ENCODE results near the gene ITIH4. TPM values are rescaled to one million over a fixed set of nuclear protein-coding genes. Genes with fewer than 3 reads are reported as not detected.

Gene ITIH4
- total RNA-seq, 2 experiments from 2014 or later = 35.8 to 40.4 TPM

DNA sequence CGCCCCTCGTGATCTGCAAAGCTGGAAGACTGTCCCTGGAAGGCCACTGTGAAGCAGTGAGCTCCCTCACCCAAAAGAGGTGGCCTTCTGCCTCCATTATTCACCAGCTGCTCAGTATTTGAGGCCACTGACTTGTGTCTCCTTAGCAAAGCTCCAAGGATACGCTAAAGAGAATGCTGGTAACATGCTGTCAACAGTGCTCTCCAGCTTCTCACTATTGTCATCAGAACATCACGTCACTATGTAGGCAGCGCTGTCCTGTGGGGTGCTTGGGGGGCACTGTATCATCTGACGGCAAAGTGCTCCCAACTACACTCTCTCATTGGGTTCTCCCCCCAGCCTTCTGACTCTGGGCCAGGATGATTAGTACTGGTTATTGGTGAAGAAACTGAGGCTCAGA is 14.3 kb downstream of the ITIH4 start:
- TF ChIP-seq, protein P1, sequence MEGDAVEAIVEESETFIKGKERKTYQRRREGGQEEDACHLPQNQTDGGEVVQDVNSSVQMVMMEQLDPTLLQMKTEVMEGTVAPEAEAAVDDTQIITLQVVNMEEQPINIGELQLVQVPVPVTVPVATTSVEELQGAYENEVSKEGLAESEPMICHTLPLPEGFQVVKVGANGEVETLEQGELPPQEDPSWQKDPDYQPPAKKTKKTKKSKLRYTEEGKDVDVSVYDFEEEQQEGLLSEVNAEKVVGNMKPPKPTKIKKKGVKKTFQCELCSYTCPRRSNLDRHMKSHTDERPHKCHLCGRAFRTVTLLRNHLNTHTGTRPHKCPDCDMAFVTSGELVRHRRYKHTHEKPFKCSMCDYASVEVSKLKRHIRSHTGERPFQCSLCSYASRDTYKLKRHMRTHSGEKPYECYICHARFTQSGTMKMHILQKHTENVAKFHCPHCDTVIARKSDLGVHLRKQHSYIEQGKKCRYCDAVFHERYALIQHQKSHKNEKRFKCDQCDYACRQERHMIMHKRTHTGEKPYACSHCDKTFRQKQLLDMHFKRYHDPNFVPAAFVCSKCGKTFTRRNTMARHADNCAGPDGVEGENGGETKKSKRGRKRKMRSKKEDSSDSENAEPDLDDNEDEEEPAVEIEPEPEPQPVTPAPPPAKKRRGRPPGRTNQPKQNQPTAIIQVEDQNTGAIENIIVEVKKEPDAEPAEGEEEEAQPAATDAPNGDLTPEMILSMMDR (IDR thresholded peaks at IDR 0.05) = no peak

DNA sequence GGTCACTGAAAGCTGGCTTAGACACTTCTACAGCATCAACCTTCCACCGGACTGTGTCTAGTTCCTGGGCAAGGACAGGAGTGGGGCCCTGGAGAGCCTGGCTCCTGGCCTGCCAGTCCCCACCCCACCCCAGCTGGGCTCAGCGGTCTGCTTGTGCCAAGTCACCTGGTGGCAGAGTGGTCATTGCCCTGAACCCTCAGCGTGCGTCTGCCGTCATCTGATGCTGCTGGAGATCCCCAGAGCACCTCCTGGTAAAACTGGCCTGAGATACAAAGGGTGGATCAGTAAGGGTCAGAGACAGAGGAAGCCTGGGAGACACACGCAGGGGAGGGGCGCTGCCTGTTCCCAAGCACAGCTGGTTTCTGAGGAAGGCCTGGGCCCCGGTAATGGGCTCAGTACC is 16.7 kb downstream of the ITIH4 start:
- Mint-ChIP-seq H3K36me3 (ENCODE audit: low read depth) (no peaks in the 10 kb centered on the region), H3K9me3 (no peaks in the 10 kb centered on the region), H3K4me3 (no peak overlapping the region), H3K4me1 (ENCODE audit: low read depth) (peaks cover 12% of the 10 kb centered on the region), H3K27me3 (no peaks in the 10 kb centered on the region), H3K27ac (no peak overlapping the region)
- H3K27me3 ChIP-seq (ENCODE audit: control insufficient read depth in 1 of 2, insufficient read depth in 2 of 2, low read length in 2 of 2) = no peaks in the 10 kb centered on the region
- ChIA-PET POLR2A (no interaction called here), CTCF (no interaction called here)
- ATAC-seq (ENCODE audit: poor library complexity) (no peak), DNase-seq (no peak)
- no peaks in the 10 kb centered on the region for H3K4me1 ChIP-seq (ENCODE audit: insufficient read depth, low read length)
- TF ChIP-seq, protein P1 (IDR thresholded peaks at IDR 0.05) = no peak
- H3K27ac ChIP-seq (ENCODE audit: low read depth in 1 of 2, low read length in 2 of 2) = no peak overlapping the region
- H3K4me3 ChIP-seq (ENCODE audit: low read length) = no peak overlapping the region
- H3K9me3 ChIP-seq (ENCODE audit: control insufficient read depth in 1 of 2, insufficient read depth in 1 of 2, low read length in 2 of 2) = no peaks in the 10 kb centered on the region
- no peaks in the 10 kb centered on the region for H3K36me3 ChIP-seq (ENCODE audit: insufficient read depth, low read length)
- intact Hi-C loops (cut with DNase I, micrococcal nuclease) = no loop called here

More for the DNA sequence above, 14.3 kb downstream of the ITIH4 start:
- Histone ChIP-seq H3K27ac (ENCODE audit: low read depth in 1 of 2, low read length in 2 of 2) (no peak overlapping the region), H3K36me3 (ENCODE audit: insufficient read depth, low read length) (no peaks in the 10 kb centered on the region), H3K27me3 (ENCODE audit: control insufficient read depth in 1 of 2, insufficient read depth in 2 of 2, low read length in 2 of 2) (no peaks in the 10 kb centered on the region), H3K4me1 (ENCODE audit: insufficient read depth, low read length) (no peaks in the 10 kb centered on the region), H3K9me3 (ENCODE audit: control insufficient read depth in 1 of 2, insufficient read depth in 1 of 2, low read length in 2 of 2) (no peaks in the 10 kb centered on the region), H3K4me3 (ENCODE audit: low read length) (no peak overlapping the region)
- no peaks in the 10 kb centered on the region for H3K27me3 Mint-ChIP-seq
- no peak overlapping the region for H3K4me3 Mint-ChIP-seq
- ATAC-seq (ENCODE audit: poor library complexity) = no peak
- no peak overlapping the region for H3K27ac Mint-ChIP-seq
- H3K9me3 Mint-ChIP-seq = no peaks in the 10 kb centered on the region
- intact Hi-C loops (cut with DNase I, micrococcal nuclease) = no loop called here
- peaks cover 4% of the 10 kb centered on the region for H3K36me3 Mint-ChIP-seq (ENCODE audit: low read depth)
- POLR2A ChIA-PET = no interaction called here
- no peak for DNase-seq
- H3K4me1 Mint-ChIP-seq (ENCODE audit: low read depth) = no peaks in the 10 kb centered on the region
- CTCF ChIA-PET = no interaction called here

DNA sequence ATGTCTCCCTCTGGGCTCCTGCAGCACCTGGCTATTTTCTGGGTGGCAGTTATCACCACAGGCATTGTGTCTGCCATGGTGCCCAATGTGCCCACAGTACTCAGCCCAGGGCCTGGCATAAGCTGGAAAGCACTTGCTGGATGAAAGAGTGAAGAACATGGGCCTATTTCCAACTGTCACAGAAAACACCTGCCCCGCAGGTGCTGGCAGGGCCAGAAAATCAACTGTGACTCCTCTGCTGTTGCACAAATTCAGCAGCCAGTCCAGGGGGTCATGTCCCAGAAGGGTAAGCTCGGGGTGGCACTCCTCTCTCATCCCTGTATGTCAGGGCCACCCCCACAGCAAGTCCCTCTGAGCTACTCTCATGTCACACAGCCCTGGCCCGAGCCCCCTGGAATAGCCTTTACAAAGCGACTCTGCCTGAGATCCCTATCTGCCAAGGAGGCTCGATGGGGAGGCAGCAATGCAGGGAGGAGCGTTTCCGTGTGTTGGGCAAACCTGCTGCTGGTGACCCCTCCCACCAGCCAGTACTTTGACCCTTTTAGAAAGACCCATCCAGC is 18.9 kb downstream of the ITIH4 start:
- Histone ChIP-seq H3K4me1 (ENCODE audit: insufficient read depth, low read length) (no peaks in the 10 kb centered on the region), H3K27ac (ENCODE audit: low read depth in 1 of 2, low read length in 2 of 2) (no peak overlapping the region), H3K27me3 (ENCODE audit: control insufficient read depth in 1 of 2, insufficient read depth in 2 of 2, low read length in 2 of 2) (no peaks in the 10 kb centered on the region), H3K9me3 (ENCODE audit: control insufficient read depth in 1 of 2, insufficient read depth in 1 of 2, low read length in 2 of 2) (no peaks in the 10 kb centered on the region), H3K36me3 (ENCODE audit: insufficient read depth, low read length) (no peaks in the 10 kb centered on the region), H3K4me3 (ENCODE audit: low read length) (no peak overlapping the region)
- Mint-ChIP-seq H3K27me3 (no peaks in the 10 kb centered on the region), H3K4me1 (ENCODE audit: low read depth) (peaks cover 12% of the 10 kb centered on the region), H3K27ac (no peak overlapping the region), H3K4me3 (no peak overlapping the region), H3K36me3 (ENCODE audit: low read depth) (no peaks in the 10 kb centered on the region), H3K9me3 (no peaks in the 10 kb centered on the region)
- ATAC-seq (ENCODE audit: poor library complexity) (no peak), DNase-seq (no peak)
- TF ChIP-seq, protein P1 (IDR thresholded peaks at IDR 0.05) = no peak
- intact Hi-C loops (cut with DNase I, micrococcal nuclease) = no loop called here
- CTCF ChIA-PET = interaction anchor here (1.8 kb wide), 1 partner anchor 11 kb away, joined by 4 read pairs; no protein-coding TSS in a partner anchor
- POLR2A ChIA-PET = interaction anchor here (0.9 kb wide), 1 partner anchor 13 kb away, joined by 3 read pairs; no protein-coding TSS in a partner anchor

Measured in CD4-positive, alpha-beta T cell (primary cell).